CD4-positive, alpha-beta T cell treated with Interleukin-15 for 1 hour (primary cell): ENCODE measurements around the gene DROSHA.
"Not testable (repeated sequence)": the region's sequence is repeated elsewhere in the genome, so short reads cannot be mapped to it uniquely, and the experiment has no call there.

ENCODE experiments used
- DNase-seq: peaks from one replicate; pipeline ENCODE4 v3.0.0-alpha.2; 2020

Gene DROSHA

GRCh38 chr5:31366941-31367340 is 165.0 kb downstream of the DROSHA start:
- no peak for DNase-seq

GRCh38 chr5:31365776-31366175 is 166.1 kb downstream of the DROSHA start:
- no peak for DNase-seq

GRCh38 chr5:31364881-31365636 is 166.8 kb downstream of the DROSHA start:
- no peak for DNase-seq

- no peak for DNase-seq
Measured at GRCh38 chr5:31362931-31363568, 168.8 kb downstream of the DROSHA start.

GRCh38 chr5:31362529-31362900 is 169.4 kb downstream of the DROSHA start:
- no peak for DNase-seq

GRCh38 chr5:31361704-31362528 is 170.0 kb downstream of the DROSHA start:
- DNase-seq, result not testable (repeated sequence)

GRCh38 chr5:31361234-31361633 is 170.7 kb downstream of the DROSHA start:
- DNase-seq, result no peak

GRCh38 chr5:31359839-31360238 is 172.1 kb downstream of the DROSHA start:
- DNase-seq, result no peak

- no peak for DNase-seq
Measured at GRCh38 chr5:31357038-31357437, 174.9 kb downstream of the DROSHA start.

GRCh38 chr5:31355337-31355736 is 176.6 kb downstream of the DROSHA start:
- DNase-seq, result no peak
